Cardiac atrium fibroblast (primary cell): ENCODE results near the gene TGM6. TPM values are rescaled to one million over a fixed set of nuclear protein-coding genes. Genes with fewer than 3 reads are reported as not detected.

Experiments used
- total RNA-seq: library from RNA; depleted of rRNA; stranded (reverse); fragments of >200 nt; gene quantifications from 2 replicates; pipeline ENCODE4 v1.2.3, GENCODE V29; 2015

TGM6 gene
- not detected in 2 replicates for total RNA-seq

DNA sequence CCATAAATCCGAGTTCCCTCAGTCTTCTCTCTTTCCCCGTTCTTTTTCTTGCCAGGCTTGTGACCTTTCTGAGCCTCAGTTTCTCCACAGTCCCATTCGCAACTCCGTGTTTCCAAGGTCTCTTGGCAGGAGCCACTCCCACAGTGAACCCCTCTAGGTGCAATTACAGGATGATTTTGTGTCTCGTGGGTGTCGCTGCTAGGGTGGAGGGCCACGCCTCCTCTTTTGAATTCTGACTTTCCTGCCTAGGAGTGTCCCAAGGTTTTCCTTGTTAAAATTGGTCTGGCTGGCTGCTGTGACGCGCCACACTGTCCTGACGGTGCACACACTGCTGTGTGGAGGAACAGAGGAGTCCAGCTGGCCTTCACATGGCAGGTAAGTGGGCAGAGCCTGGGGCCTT lies at the start of gene TGM6:
TSS of gene TGM6 (plus strand) at position 301 of the 400 bp plus-strand sequence. CDS start at position 369, 68 bp downstream.

GRCh38 chr20:2470423-2471193 lies 89.9 kb downstream of the TGM6 start, which contains the start of gene SNRPB:
SNRPB (minus strand) TSS chr20:2470789; CDS start chr20:2470690, 99 bp downstream.

Other genes with a start within 250 kb of the TGM6 start
- gene TGM3, start 84.9 kb upstream of the TGM6 start, total RNA-seq, result not detected in 2 replicates
- 257 and 267 TPM in 2 replicates for gene SNRPB, start 89.9 kb downstream of the TGM6 start, total RNA-seq
- 9.6 and 9.7 TPM in 2 replicates for gene ZNF343, start 128.0 kb downstream of the TGM6 start, total RNA-seq
- gene TMC2, start 155.7 kb downstream of the TGM6 start, total RNA-seq, result not detected in 2 replicates